CD14-positive monocyte (primary cell): ENCODE measurements around the gene CDK6. TPM values are rescaled to one million over a fixed set of nuclear protein-coding genes. Genes with fewer than 3 reads are reported as not detected.
A peak's percentile ranks its signal among the peaks of the same experiment; 100 is the strongest.

Experiments
- DNase-seq, 3 donors: peaks; one replicate each; pipeline ENCODE4 v3.0.0-alpha.2; 2011 to 2022
- H2AFZ ChIP-seq: 2 replicates; pipeline ENCODE4 v1.6.0; 2012; ENCODE audit warnings: mild to moderate bottlenecking, low read depth, low read length, inconsistent platforms; ENCODE audit not compliant: insufficient read depth, poor library complexity, severe bottlenecking
- H3K27ac ChIP-seq, 2 donors: 1 replicate in 1 of 2; 2 replicates in 1 of 2; pipeline ENCODE4 v1.5.1; 2012 to 2013; ENCODE audit warnings: low read length in 2 of 2, control low read depth in 1 of 2, inconsistent platforms in 1 of 2, low read depth in 1 of 2, mild to moderate bottlenecking in 1 of 2
- H3K27me3 ChIP-seq, 2 donors: one replicate each; pipeline versions ENCODE4 v1.6.0 to v1.6.1; 2011 to 2013; ENCODE audit warnings: low read length in 2 of 2; ENCODE audit not compliant: control insufficient read depth in 2 of 2, insufficient read depth in 2 of 2
- H3K36me3 ChIP-seq, 2 donors: replicated peaks in 1 of 2; 1 replicate in 1 of 2; 2 replicates in 1 of 2; pipeline versions ENCODE4 v1.5.1 to v1.6.1; 2012 to 2013; ENCODE audit warnings: low read length in 2 of 2, control low read depth in 1 of 2, inconsistent platforms in 1 of 2, mild to moderate bottlenecking in 1 of 2; ENCODE audit not compliant: insufficient read depth in 2 of 2, control insufficient read depth in 1 of 2
- H3K4me1 ChIP-seq, 2 donors: 1 replicate in 1 of 2; 2 replicates in 1 of 2; pipeline versions ENCODE4 v1.5.1 to v1.6.1; 2012 to 2013; ENCODE audit warnings: low read length in 2 of 2, control low read depth in 1 of 2, inconsistent platforms in 1 of 2, mild to moderate bottlenecking in 1 of 2, moderate library complexity in 1 of 2; ENCODE audit not compliant: insufficient read depth in 2 of 2, control insufficient read depth in 1 of 2
- H3K4me2 ChIP-seq: replicated peaks from 2 replicates; pipeline ENCODE3; 2012; ENCODE audit warnings: low read length, moderate library complexity, mild to moderate bottlenecking; ENCODE audit not compliant: poor library complexity, severe bottlenecking; ENCODE audit errors: extremely low read depth
- H3K4me3 ChIP-seq, 3 experiments: fragments of 200-600 bp in 1 of 3; sonication (generic) in 1 of 3; replicated peaks in 1 of 3; 1 replicate in 2 of 3; 2 replicates in 1 of 3; pipeline ENCODE4 v1.5.1; 2011 to 2013; ENCODE audit warnings: low read length in 3 of 3, mild to moderate bottlenecking in 3 of 3, control low read depth in 2 of 3, low read depth in 2 of 3, inconsistent platforms in 1 of 3, moderate library complexity in 1 of 3
- H3K79me2 ChIP-seq: 2 replicates; pipeline ENCODE4 v1.6.0; 2012; ENCODE audit warnings: mild to moderate bottlenecking, control low read depth, inconsistent platforms, low read length, moderate library complexity; ENCODE audit not compliant: insufficient read depth
- H3K9ac ChIP-seq: 2 replicates; pipeline ENCODE4 v1.6.0; 2017; ENCODE audit warnings: low read length, mild to moderate bottlenecking; ENCODE audit not compliant: insufficient read depth, poor library complexity, severe bottlenecking
- H3K9me3 ChIP-seq, 2 donors: replicated peaks in 1 of 2; 1 replicate in 1 of 2; 2 replicates in 1 of 2; pipeline versions ENCODE4 v1.5.1 to v1.6.1; 2012 to 2013; ENCODE audit warnings: low read length in 2 of 2, control low read depth in 1 of 2; ENCODE audit not compliant: control insufficient read depth in 1 of 2, insufficient read depth in 1 of 2
- H4K20me1 ChIP-seq: 2 replicates; pipeline ENCODE4 v1.6.0; 2012; ENCODE audit warnings: mild to moderate bottlenecking, low read length, control low read depth, moderate library complexity; ENCODE audit not compliant: insufficient read depth
- H3K27ac Mint-ChIP-seq, 7 donors: one replicate each; pipeline ENCODE4 v1.8.0; 2020; ENCODE audit warnings: mild to moderate bottlenecking in 7 of 7, mixed read lengths in 7 of 7, moderate library complexity in 6 of 7, inconsistent platforms in 2 of 7
- H3K27me3 Mint-ChIP-seq, 3 donors: one replicate each; pipeline ENCODE4 v1.8.0; 2021 to 2022; ENCODE audit warnings: low read depth in 3 of 3, mild to moderate bottlenecking in 3 of 3, mixed read lengths in 3 of 3, moderate library complexity in 3 of 3, inconsistent platforms in 1 of 3
- H3K36me3 Mint-ChIP-seq, 2 donors: one replicate each; pipeline ENCODE4 v1.8.0; 2020; ENCODE audit warnings: mixed read lengths in 2 of 2, inconsistent platforms in 1 of 2, mild to moderate bottlenecking in 1 of 2
- H3K4me1 Mint-ChIP-seq: one replicate; pipeline ENCODE4 v1.8.0; 2020; ENCODE audit warnings: mild to moderate bottlenecking, mixed read lengths
- H3K4me3 Mint-ChIP-seq, 2 donors: one replicate each; pipeline ENCODE4 v1.8.0; 2020; ENCODE audit warnings: mild to moderate bottlenecking in 2 of 2, mixed read lengths in 2 of 2, moderate library complexity in 1 of 2
- H3K9me3 Mint-ChIP-seq, 7 donors: one replicate each; pipeline ENCODE4 v1.8.0; 2020 to 2022; ENCODE audit warnings: mixed read lengths in 7 of 7, mild to moderate bottlenecking in 6 of 7, moderate library complexity in 6 of 7, inconsistent platforms in 2 of 7
- WGBS: methylation state at CpG from one replicate; pipeline ENCODE4 v1.1.5; 2013; ENCODE audit warnings: missing lambda C conversion rate; ENCODE audit not compliant: insufficient coverage; 5-methylcytosine and 5-hydroxymethylcytosine counted together
- intact Hi-C, 2 donors: fragments of 100-400 bp; cut with micrococcal nuclease; formaldehyde crosslinking; loops; one replicate each; pipeline versions ENCODE4 v1.15.0 to v1.15.1; 2023
- polyA plus RNA-seq, 3 donors: library from polyadenylated mRNA; depleted of rRNA in 1 of 3; unstranded in 2 of 3; stranded (reverse) in 1 of 3; fragments of 300-500 nt in 2 of 3; fragments of >200 nt in 1 of 3; fragmentation: Illumina TruSeq in 2 of 3; gene quantifications; 1 replicate in 2 of 3; 2 replicates in 1 of 3; pipeline ENCODE4 v1.2.3, GENCODE V29; 2012 to 2021
- TF ChIP-seq, protein P1 (sequence below): fragments of 200-600 bp; IDR thresholded peaks from one replicate; pipeline ENCODE4 v1.8.0; 2022; ENCODE audit warnings: antibody characterized with exemption, mild to moderate bottlenecking

The CDK6 gene
- polyA plus RNA-seq, 3 donors: 3.4 to 4.3 (median 3.8) TPM

GRCh38 chr7:92717993-92718716 is 118.2 kb downstream of the CDK6 start:
- Mint-ChIP-seq H3K36me3 (peaks cover 3% of the 10 kb centered on the region in 2 donors), H3K27me3 (peaks cover 0 to 2% (median 0%) of the 10 kb centered on the region in 3 donors), H3K27ac (peak overlapping the region; percentile 95 to 99 (median 97)), H3K4me1 (peaks cover 27% of the 10 kb centered on the region), H3K9me3 (no peaks in the 10 kb centered on the region), H3K4me3 (peak overlapping the region; percentile 95 to 100)
- no peaks in the 10 kb centered on the region for H3K27me3 ChIP-seq
- WGBS: 0% methylated on average over 4 of the region's 18 CpGs
- peaks cover 16 to 25% of the 10 kb centered on the region in 2 donors for H3K4me1 ChIP-seq
- H3K27ac ChIP-seq: peak overlapping the region; percentile 79 to 93
- no peaks in the 10 kb centered on the region for H3K36me3 ChIP-seq
- peak overlapping the region; percentile 70 for H3K9ac ChIP-seq
- H3K9me3 ChIP-seq: no peaks in the 10 kb centered on the region
- H3K79me2 ChIP-seq: peaks cover 13% of the 10 kb centered on the region
- DNase-seq: peak; percentile 53 to 67 (median 66)
- peak overlapping the region; percentile 78 for H3K4me2 ChIP-seq
- peak overlapping the region; percentile 90 for H2AFZ ChIP-seq
- TF ChIP-seq, protein P1, sequence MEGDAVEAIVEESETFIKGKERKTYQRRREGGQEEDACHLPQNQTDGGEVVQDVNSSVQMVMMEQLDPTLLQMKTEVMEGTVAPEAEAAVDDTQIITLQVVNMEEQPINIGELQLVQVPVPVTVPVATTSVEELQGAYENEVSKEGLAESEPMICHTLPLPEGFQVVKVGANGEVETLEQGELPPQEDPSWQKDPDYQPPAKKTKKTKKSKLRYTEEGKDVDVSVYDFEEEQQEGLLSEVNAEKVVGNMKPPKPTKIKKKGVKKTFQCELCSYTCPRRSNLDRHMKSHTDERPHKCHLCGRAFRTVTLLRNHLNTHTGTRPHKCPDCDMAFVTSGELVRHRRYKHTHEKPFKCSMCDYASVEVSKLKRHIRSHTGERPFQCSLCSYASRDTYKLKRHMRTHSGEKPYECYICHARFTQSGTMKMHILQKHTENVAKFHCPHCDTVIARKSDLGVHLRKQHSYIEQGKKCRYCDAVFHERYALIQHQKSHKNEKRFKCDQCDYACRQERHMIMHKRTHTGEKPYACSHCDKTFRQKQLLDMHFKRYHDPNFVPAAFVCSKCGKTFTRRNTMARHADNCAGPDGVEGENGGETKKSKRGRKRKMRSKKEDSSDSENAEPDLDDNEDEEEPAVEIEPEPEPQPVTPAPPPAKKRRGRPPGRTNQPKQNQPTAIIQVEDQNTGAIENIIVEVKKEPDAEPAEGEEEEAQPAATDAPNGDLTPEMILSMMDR: no peak
- intact Hi-C loops: loop anchor here in 1 of 2 donors (5.0 kb wide), 1 partner anchor 114 kb away; no protein-coding TSS in a partner anchor
- H3K4me3 ChIP-seq: peak overlapping the region; percentile 56 to 95 (median 79)
- no peaks in the 10 kb centered on the region for H4K20me1 ChIP-seq

GRCh38 chr7:92717623-92717992 is 118.8 kb downstream of the CDK6 start:
- H3K27ac ChIP-seq: peak overlapping the region; percentile 79 to 93

More at GRCh38 chr7:92717623-92717992, 118.8 kb downstream of the CDK6 start:
- peaks cover 25% of the 10 kb centered on the region for H3K4me1 Mint-ChIP-seq
- H3K36me3 Mint-ChIP-seq: peaks cover 3% of the 10 kb centered on the region in 2 donors
- no peaks in the 10 kb centered on the region for H3K9me3 Mint-ChIP-seq
- peak overlapping the region in 6 of 7 donors; percentile 95 to 99 (median 96) for H3K27ac Mint-ChIP-seq
- peaks cover 0 to 2% (median 0%) of the 10 kb centered on the region in 3 donors for H3K27me3 Mint-ChIP-seq
- DNase-seq: no peak
- H3K4me3 Mint-ChIP-seq: peak overlapping the region; percentile 95 to 100
- Histone ChIP-seq H3K4me1 (peaks cover 16 to 19% of the 10 kb centered on the region in 2 donors), H3K36me3 (no peaks in the 10 kb centered on the region), H3K9ac (peak overlapping the region; percentile 70), H3K4me3 (peak overlapping the region; percentile 56 to 95 (median 79)), H3K4me2 (peak overlapping the region; percentile 78), H4K20me1 (no peaks in the 10 kb centered on the region), H2AFZ (peak overlapping the region; percentile 90), H3K9me3 (no peaks in the 10 kb centered on the region), H3K27me3 (no peaks in the 10 kb centered on the region), H3K79me2 (peaks cover 10% of the 10 kb centered on the region)
- no CpG with 5 or more reads among the region's 7 CpGs for WGBS
- TF ChIP-seq, protein P1: no peak
- intact Hi-C loops: loop anchor here in 1 of 2 donors (5.0 kb wide), 1 partner anchor 115 kb away; no protein-coding TSS in a partner anchor
